Measurements from ENCODE around the gene ADAP1. TPM values are rescaled to one million over a fixed set of nuclear protein-coding genes. Genes with fewer than 3 reads are reported as not detected.

Gene ADAP1
- total and polyA plus RNA-seq, 2 of the 8 experiments (the other 6 are each of a cell fraction or from before 2014, with no cell fraction given) = 5.8 to 6.1 TPM

DNA sequence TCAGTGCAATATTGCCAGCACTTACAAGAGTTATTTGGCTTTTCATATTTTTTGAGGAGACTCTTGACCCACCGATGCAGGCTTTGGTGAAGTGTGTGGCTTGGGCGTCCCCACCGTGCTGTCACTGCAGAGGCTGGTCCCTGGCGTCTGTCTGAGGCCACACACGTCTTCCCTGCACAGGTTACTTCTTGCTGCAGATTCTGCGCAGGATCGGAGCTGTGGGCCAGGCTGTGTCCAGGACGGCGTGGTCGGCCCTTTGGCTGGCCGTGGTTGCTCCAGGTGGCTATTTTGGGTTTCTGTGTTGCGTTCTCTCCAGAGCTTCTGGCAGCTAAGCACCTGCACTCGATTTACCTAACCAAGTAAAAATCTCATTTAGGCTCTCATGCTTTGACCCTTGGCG is 103.3 kb downstream of the ADAP1 start:
- FAIRE-seq = no peak
- CTCF ChIA-PET (ENCODE audit: partially characterized antibody) = interaction anchor here (0.7 to 1.2 kb wide), 4 partner anchors 9 to 76 kb away, joined by 3 to 4 read pairs (median 3); no protein-coding TSS in a partner anchor
- TF ChIP-seq RNF2 (IDR thresholded peaks at IDR 0.05; ENCODE audit: borderline replicate concordance, low read depth, low read length, missing control alignments, poor library complexity, severe bottlenecking) (no peak), SUZ12 (IDR thresholded peaks at IDR 0.05; ENCODE audit: low read length) (no peak), CHD2 (IDR thresholded peaks at IDR 0.05; ENCODE audit: low read length) (no peak), MAFK (IDR thresholded peaks at IDR 0.05; ENCODE audit: low read depth, low read length) (no peak), CEBPB (IDR thresholded peaks at IDR 0.05; ENCODE audit: low read depth, low read length) (no peak), CREB1 (IDR thresholded peaks at IDR 0.05) (no peak), YY1 (IDR thresholded peaks at IDR 0.05; ENCODE audit: low read depth, low read length) (no peak), BACH1 (IDR thresholded peaks at IDR 0.05; ENCODE audit: low read length) (no peak), KDM4A (IDR thresholded peaks at IDR 0.05; ENCODE audit: low read depth, low read length, severe bottlenecking) (no peak), SP1 (IDR thresholded peaks at IDR 0.05; ENCODE audit: low read depth, low read length) (no peak), GTF2F1 (IDR thresholded peaks at IDR 0.05; ENCODE audit: borderline replicate concordance, low read depth, low read length) (no peak)
- TF ChIP-seq, protein P1, sequence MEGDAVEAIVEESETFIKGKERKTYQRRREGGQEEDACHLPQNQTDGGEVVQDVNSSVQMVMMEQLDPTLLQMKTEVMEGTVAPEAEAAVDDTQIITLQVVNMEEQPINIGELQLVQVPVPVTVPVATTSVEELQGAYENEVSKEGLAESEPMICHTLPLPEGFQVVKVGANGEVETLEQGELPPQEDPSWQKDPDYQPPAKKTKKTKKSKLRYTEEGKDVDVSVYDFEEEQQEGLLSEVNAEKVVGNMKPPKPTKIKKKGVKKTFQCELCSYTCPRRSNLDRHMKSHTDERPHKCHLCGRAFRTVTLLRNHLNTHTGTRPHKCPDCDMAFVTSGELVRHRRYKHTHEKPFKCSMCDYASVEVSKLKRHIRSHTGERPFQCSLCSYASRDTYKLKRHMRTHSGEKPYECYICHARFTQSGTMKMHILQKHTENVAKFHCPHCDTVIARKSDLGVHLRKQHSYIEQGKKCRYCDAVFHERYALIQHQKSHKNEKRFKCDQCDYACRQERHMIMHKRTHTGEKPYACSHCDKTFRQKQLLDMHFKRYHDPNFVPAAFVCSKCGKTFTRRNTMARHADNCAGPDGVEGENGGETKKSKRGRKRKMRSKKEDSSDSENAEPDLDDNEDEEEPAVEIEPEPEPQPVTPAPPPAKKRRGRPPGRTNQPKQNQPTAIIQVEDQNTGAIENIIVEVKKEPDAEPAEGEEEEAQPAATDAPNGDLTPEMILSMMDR (IDR thresholded peaks at IDR 0.05; ENCODE audit: control extremely low read depth in 1 of 3, insufficient read depth in 1 of 3, low read depth in 1 of 3, low read length in 3 of 3) = no peak

More for the DNA sequence above, 103.3 kb downstream of the ADAP1 start:
- Histone ChIP-seq H3K27ac (ENCODE audit: low read depth, low read length) (no peak overlapping the region), H4K91ac (replicated peaks; ENCODE audit: insufficient read length, low read length) (no peak overlapping the region), H3K4me2 (ENCODE audit: insufficient read depth in 1 of 2, low read depth in 2 of 2, low read length in 2 of 2) (no peak overlapping the region), H3K4me3 (ENCODE audit: extremely low read depth in 1 of 4, insufficient read depth in 2 of 4, low read depth in 3 of 4, low read length in 4 of 4) (no peak overlapping the region), H3K56ac (replicated peaks; ENCODE audit: insufficient read length, low read depth, low read length) (no peak overlapping the region), H2BK20ac (ENCODE audit: low read length) (no peak overlapping the region), H3K23ac (ENCODE audit: insufficient read length) (no peak overlapping the region), H2BK15ac (ENCODE audit: low read length) (no peak overlapping the region), H3K14ac (ENCODE audit: insufficient read length) (no peak overlapping the region), H4K5ac (ENCODE audit: insufficient read length, low read depth, low read length) (no peak overlapping the region), H3K79me2 (ENCODE audit: control insufficient read depth in 1 of 2, insufficient read depth in 2 of 2, low read length in 2 of 2) (peaks cover 0 to 18% of the 10 kb centered on the region in 2 experiments; a peak in 1 of 4 replicates), H4K8ac (ENCODE audit: extremely low read depth, insufficient read depth, low read length) (no peak overlapping the region), H3K23me2 (ENCODE audit: low read depth, low read length) (no peaks in the 10 kb centered on the region), H4K20me1 (replicated peaks in 1 of 2; ENCODE audit: control insufficient read depth in 1 of 2, insufficient read depth in 2 of 2, low read length in 2 of 2) (peaks cover 3 to 20% of the 10 kb centered on the region in 2 experiments), H3K18ac (ENCODE audit: extremely low read depth, low read length) (no peak overlapping the region), H2BK12ac (ENCODE audit: low read depth, low read length) (no peak overlapping the region), H3K27me3 (replicated peaks in 1 of 4; ENCODE audit: control insufficient read depth in 3 of 4, extremely low read depth in 1 of 4, insufficient read depth in 3 of 4, low read length in 3 of 4) (no peaks in the 10 kb centered on the region), H3K36me3 (ENCODE audit: control insufficient read depth in 2 of 4, insufficient read depth in 4 of 4, low read length in 3 of 4) (peaks cover 8 to 51% (median 40%) of the 10 kb centered on the region in 4 experiments; a peak in 7 of 8 replicates), H3K4ac (replicated peaks; ENCODE audit: insufficient read length, low read depth, low read length) (no peak overlapping the region), H2AFZ (ENCODE audit: low read length) (no peak overlapping the region), H2BK120ac (replicated peaks; ENCODE audit: low read depth, low read length) (no peak overlapping the region), H3K4me1 (replicated peaks in 1 of 4; ENCODE audit: control insufficient read depth in 3 of 4, insufficient read depth in 4 of 4, low read length in 3 of 4) (no peaks in the 10 kb centered on the region), H2BK5ac (ENCODE audit: low read depth, low read length) (no peak overlapping the region), H2AK5ac (ENCODE audit: low read depth, low read length) (no peak overlapping the region), H3K9ac (replicated peaks in 1 of 4; ENCODE audit: extremely low read depth in 1 of 4, low read depth in 3 of 4, low read length in 3 of 4) (no peak overlapping the region), H3K9me3 (ENCODE audit: insufficient read depth in 2 of 2, low read depth in 1 of 2, low read length in 1 of 2) (peaks cover 0 to 2% of the 10 kb centered on the region in 2 experiments; a peak in 1 of 4 replicates), H3K79me1 (ENCODE audit: low read depth, low read length) (peaks cover 2% of the 10 kb centered on the region; the same call in 1 of the 2 replicates)
- DNase-seq (ENCODE audit: low read depth in 1 of 2, low spot score in 2 of 2) = no peak
- POLR2A ChIA-PET (ENCODE audit: partially characterized antibody) = interaction anchor here (0.7 kb wide), 1 partner anchor 17 kb away, joined by 3 read pairs; no protein-coding TSS in a partner anchor
- WGBS, 2 experiments (ENCODE audit: extremely low coverage in 1 of 2, insufficient coverage in 1 of 2, insufficient read length in 1 of 2, insufficient replicate concordance in 2 of 2, low coverage in 1 of 2, low lambda C conversion rate in 2 of 2, missing lambda C conversion rate in 1 of 2) = 91% methylated on average over 14 of the region's 14 CpGs; no CpG with 5 or more reads in 1 of the 2 experiments
